T1000 (cell line): ENCODE data around the gene APOL1.

ENCODE experiments used
- DNase-seq: peaks from one replicate; lab custom pipeline; 2025; ENCODE audit warnings: mixed read lengths; lab: John Stamatoyannopoulos, UW

Gene APOL1

GRCh38 chr22:36291831-36292740 is 39.2 kb downstream of the APOL1 start:
- DNase-seq: no peak

GRCh38 chr22:36292823-36293530 is 40.0 kb downstream of the APOL1 start:
- no peak for DNase-seq

GRCh38 chr22:36293606-36294292 is 40.8 kb downstream of the APOL1 start:
- no peak for DNase-seq

GRCh38 chr22:36294293-36294620 is 41.3 kb downstream of the APOL1 start:
- no peak for DNase-seq

GRCh38 chr22:36294801-36295200 is 41.9 kb downstream of the APOL1 start:
- no peak for DNase-seq

- no peak for DNase-seq
Observed at GRCh38 chr22:36295247-36295646, 42.3 kb downstream of the APOL1 start.

GRCh38 chr22:36296690-36297089 is 43.8 kb downstream of the APOL1 start:
- DNase-seq: no peak

GRCh38 chr22:36297568-36297967 is 44.6 kb downstream of the APOL1 start:
- no peak for DNase-seq

- DNase-seq: no peak
Observed at GRCh38 chr22:36298118-36298517, 45.2 kb downstream of the APOL1 start.

GRCh38 chr22:36298601-36299000 is 45.7 kb downstream of the APOL1 start:
- no peak for DNase-seq

- no peak for DNase-seq
Observed at GRCh38 chr22:36299295-36299694, 46.4 kb downstream of the APOL1 start.

GRCh38 chr22:36299911-36300310 is 47.0 kb downstream of the APOL1 start:
- DNase-seq: no peak

GRCh38 chr22:36300396-36301212 is 47.7 kb downstream of the APOL1 start:
- no peak for DNase-seq

GRCh38 chr22:36301384-36301828 is 48.5 kb downstream of the APOL1 start:
- DNase-seq: no peak

- DNase-seq: no peak
Observed at GRCh38 chr22:36301851-36302250, 48.9 kb downstream of the APOL1 start.

GRCh38 chr22:36302439-36303114 is 49.6 kb downstream of the APOL1 start:
- DNase-seq: no peak

GRCh38 chr22:36303115-36303467 is 50.2 kb downstream of the APOL1 start:
- DNase-seq: no peak

- no peak for DNase-seq
Observed at GRCh38 chr22:36303874-36304273, 50.9 kb downstream of the APOL1 start.

- DNase-seq: no peak
Observed at GRCh38 chr22:36304429-36304828, 51.5 kb downstream of the APOL1 start.

- no peak for DNase-seq
Observed at GRCh38 chr22:36305813-36306212, 52.9 kb downstream of the APOL1 start.

- DNase-seq: no peak
Observed at GRCh38 chr22:36306227-36306626, 53.3 kb downstream of the APOL1 start.
